ENCODE data around the gene SLC7A6OS.

DNA sequence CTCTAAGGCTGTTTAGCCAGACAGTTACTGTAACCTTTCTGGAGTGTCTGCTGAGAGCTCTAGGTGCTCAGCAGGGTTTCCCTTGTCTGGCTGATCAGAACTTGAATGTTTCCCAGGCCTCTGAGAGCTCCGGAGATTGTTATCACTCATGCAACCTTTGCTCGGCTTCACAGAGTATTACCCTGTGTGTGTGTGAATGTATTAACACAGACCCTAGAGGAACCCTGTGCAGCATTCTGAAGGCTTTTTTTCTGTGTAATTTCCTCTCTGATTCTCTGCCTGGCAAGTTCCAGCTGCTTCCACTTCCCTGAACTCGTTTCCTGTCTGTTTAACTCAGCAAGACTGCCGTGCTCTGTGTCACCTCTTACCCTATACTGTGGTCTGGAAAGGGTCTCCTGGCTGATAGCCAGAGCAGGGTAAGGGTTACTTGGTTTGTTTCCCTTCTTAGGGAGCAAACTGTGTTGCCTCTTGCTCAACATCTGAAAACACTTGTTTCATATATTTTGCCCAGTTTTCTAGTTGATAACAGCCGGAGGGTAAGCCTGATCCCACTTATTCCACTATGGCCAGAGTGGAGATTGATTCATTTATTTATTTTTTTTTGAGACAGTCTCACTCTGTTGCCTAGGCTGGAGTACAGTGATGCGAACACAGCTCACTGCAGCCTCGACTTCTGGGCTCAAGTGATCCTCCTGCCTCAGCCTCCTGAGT, 21.8 kb upstream of the SLC7A6OS start:
- TF ChIP-seq POLR2AphosphoS5 (IDR thresholded peaks at IDR 0.05), result no peak
- no peak for TF ChIP-seq EP300 (IDR thresholded peaks at IDR 0.05)
- TF ChIP-seq, protein P1, sequence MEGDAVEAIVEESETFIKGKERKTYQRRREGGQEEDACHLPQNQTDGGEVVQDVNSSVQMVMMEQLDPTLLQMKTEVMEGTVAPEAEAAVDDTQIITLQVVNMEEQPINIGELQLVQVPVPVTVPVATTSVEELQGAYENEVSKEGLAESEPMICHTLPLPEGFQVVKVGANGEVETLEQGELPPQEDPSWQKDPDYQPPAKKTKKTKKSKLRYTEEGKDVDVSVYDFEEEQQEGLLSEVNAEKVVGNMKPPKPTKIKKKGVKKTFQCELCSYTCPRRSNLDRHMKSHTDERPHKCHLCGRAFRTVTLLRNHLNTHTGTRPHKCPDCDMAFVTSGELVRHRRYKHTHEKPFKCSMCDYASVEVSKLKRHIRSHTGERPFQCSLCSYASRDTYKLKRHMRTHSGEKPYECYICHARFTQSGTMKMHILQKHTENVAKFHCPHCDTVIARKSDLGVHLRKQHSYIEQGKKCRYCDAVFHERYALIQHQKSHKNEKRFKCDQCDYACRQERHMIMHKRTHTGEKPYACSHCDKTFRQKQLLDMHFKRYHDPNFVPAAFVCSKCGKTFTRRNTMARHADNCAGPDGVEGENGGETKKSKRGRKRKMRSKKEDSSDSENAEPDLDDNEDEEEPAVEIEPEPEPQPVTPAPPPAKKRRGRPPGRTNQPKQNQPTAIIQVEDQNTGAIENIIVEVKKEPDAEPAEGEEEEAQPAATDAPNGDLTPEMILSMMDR (IDR thresholded peaks at IDR 0.05), result no peak

Data from suprapubic skin (tissue), 4 donors.